HG02610 (cell line): ENCODE measurements around the gene GRB10.

Source experiments
- ATAC-seq: cut with Tn5 transposase; IDR thresholded peaks from one replicate; pipeline ENCODE4 v1.9.1; 2021; ENCODE audit warnings: mild to moderate bottlenecking, moderate library complexity; ENCODE audit not compliant: unreplicated experiment

The GRB10 gene

DNA sequence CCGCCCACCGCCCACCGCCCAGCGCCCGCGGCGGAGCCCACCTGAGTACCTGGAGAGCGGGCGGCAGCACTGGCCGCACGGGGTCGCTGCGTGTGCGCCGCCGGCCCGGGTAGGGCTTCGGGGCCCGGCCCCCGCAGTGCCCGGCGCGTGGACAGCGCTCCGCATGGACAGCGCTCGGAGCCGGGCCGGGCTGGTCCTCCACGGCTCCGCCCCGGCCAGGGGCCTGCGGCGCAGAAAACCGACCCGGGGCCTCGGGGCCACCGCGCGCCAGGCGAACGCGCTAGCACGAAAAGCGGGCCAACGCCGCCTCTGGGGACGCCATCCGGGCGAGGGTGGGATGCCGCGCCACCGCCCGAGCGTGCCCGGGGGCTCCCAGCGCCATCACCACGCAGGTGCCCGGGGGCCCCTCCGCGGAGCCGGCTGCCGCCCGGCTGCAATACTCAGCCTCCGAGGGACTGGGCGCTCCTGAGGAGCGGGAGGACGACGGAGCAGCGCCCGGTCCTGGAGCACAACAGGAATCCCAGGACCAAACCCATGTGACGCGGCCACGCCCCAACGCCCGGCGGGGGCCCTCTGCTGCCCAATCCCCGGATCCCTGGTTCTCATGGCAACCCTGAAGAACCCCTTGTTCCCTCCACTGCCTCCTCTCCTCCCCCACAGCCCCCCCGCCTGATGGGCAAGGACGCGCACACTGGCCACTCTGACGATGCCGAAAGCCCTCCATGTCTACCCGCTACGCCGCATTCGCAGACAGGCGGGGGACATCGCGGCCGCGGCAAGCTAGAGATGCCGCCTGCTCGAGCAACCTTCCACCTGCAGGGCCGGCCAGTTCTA is at the start of gene GRB10:
TSS of gene GRB10 (minus strand) at position 522 of the 834 bp plus-strand sequence. CDS start 50,574 bp downstream, outside the sequence.
- ATAC-seq, result no peak

DNA sequence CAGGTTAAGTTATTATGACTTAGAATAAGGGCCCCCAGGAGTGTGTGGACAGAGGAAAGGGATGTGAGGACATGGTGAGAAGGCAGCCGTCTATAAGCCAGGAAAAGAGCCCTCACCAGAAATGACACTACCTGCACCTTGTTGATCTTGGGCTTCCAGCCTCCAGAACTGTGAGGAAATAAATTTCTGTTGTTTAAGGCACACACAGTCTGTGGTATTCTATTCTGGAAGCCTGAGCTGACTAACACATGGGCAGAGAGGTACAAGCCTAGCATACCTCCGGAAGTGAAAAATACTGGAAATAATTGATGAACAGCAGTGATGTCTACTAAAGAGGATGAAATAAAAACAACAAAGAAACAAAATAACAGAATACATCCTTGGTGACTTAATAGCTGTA is 46.1 kb upstream of the GRB10 start:
- ATAC-seq, result no peak

DNA sequence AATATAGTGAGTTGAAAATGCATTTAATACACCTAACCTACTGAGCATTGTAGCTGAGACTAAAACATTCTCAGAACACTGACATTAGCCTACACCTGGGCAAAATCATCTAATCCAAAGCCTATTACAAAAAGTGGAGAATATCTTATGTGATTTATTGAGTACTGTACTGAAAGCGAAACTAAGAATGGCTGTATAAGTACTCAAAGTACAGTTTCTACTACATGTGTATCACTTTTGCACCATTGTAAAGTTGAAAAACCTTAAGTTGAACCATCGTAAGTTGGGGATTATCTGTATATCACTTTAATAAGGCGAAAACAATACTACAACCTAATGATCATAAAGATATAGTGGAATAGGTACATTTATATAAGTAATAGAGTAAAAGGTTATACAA is 45.4 kb upstream of the GRB10 start:
- ATAC-seq, result no peak

DNA sequence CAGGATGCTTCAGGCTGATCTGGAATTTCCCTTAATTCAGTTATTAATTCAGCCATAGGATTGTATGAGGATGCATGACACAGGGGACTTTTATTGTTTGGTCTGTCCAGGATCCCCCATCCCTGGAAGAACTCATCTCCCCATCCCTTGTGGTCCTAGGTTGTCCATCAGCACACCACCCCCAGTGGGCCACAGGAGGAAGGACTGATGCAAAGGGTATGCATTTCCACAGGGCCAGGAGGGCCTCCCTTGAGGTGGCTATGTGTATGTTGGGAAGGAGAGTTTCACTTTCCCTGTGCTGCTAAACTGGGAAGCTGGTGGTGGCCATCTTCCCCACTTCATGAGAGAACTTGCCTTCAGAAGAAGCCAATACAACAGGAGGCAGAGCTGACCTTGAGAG is 44.6 kb upstream of the GRB10 start:
- ATAC-seq, result no peak

DNA sequence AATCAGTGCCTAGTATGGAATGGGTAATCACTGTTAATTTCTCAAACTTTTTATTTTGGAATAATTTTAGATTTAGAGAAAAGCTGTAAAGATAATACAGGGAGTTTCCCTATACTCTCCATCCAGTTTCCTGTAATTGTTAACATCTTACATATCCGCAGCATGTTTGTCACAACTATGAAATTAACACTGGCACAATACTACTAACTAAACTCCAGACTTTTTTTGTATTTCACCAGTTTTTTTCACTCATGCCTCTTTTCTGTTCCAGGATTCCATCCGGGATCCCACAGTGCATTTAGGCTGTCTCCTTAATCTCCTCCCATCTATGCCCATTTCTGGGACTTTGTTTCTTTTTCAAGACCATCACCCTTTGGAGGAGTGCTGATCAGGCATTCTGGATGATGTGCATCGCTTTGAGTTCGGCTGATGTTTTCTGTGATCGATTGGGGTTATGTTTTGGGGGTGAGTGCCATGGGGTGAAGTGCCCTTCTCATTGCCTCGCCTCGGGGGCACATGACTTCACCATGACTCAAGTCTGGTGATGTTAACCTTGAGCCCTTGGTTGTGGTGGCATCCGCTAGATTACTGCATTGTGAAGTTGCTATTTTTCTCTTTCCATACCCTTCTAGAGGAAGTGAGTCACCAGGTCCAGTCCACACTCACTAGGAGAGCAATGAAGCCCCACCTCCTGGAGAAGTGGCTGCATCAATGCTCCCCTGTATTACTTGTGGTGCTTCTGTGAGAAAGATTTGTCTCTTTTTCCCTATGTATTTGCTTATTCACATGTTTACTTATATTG is 43.9 kb upstream of the GRB10 start:
- ATAC-seq, result no peak

DNA sequence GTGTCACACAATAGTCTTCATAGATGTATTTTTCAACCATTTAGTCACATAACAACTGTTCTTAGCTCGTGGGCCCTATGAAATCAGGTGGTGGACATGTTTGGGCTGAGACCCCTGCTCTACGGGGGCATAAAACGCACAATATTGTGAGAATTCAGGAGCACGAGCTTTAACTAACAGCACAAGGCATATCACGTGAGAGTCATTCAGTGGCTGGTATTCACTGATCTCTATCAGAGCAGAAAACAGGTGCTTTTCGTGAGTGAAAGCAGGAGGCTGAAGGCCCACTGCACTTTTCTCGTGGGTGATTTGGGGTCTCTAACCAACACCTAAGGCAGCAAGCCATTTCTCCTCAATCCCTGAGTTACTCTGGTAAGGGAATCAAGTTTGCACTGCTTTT is 42.8 kb upstream of the GRB10 start:
- ATAC-seq, result no peak

DNA sequence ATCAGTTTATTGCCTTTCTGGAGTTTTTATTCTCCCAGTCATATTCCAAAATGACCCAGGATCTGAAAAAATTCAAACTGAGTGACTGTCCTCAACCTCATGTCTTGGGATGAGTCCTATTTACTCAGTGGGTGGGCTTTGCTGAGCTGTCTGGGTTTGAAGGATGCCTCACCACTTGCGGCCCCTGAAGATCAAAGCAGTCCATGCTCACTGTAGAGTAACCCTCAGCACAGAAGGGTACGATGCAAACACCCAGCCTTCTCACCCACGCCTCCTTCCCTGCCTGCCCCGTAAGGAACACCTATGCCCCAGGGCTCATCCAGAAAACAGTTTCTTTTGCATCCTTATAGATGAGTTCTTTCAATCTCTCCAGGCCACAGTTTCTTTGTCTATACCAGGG is 42.2 kb upstream of the GRB10 start:
- ATAC-seq, result no peak

DNA sequence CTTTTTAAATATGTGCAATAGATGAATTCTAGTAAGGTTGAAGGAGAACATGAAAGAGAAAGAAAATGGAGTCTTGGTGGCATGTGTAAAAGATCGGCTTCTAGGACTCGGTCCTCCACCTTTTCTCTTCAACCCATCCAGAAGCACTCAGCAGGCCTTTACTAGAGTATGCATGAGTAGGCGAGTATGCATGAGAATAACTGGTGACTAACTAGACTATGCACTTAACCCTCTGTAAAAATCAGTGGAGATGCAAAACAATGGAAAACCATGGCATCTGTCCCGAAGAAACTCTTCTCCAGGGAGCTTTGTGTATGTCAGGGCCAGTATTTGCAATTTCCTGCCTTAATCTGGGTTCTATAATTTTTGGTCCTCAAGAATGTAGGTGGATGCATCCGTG is 40.0 kb upstream of the GRB10 start:
- no peak for ATAC-seq

DNA sequence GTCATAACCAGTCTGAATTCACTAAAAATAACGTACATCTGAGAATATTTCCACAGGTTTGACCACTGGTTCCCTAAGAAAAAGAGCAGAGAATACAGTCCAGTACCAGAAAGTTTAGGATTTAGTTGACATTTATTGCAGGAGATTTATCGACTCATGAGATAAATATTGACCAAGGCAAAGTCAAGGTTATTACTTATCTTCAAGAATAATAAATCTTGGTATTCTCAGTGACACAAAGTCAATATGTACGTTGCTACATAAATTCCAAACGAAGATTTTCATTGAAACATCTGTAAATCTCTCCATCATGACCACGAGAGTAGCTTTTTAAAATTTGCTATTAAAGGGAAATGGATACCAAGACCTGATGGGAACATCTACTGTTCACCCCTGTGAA is 39.4 kb upstream of the GRB10 start:
- ATAC-seq, result no peak

DNA sequence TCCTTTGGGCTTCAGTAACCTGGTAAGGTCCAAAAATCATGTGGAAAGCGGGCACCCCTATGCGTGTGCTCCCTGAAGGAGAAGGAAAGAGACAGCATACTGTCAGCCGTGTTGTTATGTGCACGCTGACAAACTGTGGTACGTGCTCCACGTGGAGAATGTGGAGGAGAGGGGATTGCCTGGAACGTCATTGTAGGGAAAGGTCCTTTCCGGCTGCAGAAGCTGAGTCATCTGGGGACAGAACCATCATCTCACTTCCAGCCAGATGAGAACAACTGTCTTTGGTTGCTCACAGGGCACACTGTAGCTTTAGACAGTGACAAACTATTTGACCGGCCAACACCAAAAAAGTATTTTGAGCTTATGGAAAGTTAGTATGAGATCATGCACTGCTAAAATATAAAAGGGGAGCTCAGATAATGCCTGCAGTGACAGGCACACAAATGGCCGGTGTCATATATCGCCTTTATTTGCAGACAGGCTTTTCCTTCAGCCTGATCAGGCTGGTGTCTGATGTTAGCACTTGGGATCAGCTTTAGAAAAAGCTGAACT is 38.8 kb upstream of the GRB10 start:
- ATAC-seq, result no peak

DNA sequence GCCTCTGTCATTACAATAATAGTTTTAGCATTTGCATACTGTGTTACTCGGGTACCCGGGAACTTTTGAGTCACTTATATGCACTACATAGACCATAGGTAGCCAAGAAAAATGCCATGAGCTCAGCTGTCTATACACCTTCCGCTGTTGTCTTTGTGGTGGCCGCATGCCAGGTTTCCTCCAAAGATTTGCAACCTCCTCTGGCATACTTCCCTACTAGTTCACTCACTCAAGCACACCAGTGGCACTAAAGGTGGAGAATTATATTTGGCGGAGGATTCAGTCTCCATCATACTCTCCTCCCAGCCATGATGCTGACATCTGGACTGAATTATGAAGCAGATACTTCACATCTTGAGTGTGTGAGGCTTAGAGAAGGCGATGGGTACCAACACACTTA is 35.6 kb upstream of the GRB10 start:
- no peak for ATAC-seq

DNA sequence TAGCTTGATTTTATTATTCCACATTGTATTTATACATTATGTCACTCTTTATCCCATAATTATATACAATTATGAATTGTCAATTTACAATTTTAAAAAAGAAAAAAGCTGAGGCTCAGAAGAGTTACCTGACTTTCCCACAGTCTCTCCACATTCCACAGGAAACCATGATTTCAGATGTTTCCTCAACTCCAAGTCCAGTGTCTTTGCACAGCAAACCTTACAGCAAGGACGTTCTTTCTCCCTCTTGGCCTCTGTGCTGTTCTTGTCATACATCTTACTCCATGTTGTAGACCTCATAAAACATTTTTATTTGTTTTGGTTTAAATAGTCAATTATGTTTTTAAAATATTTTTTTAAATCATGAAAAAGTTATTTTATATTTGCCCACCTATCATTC is 34.9 kb upstream of the GRB10 start:
- no peak for ATAC-seq

DNA sequence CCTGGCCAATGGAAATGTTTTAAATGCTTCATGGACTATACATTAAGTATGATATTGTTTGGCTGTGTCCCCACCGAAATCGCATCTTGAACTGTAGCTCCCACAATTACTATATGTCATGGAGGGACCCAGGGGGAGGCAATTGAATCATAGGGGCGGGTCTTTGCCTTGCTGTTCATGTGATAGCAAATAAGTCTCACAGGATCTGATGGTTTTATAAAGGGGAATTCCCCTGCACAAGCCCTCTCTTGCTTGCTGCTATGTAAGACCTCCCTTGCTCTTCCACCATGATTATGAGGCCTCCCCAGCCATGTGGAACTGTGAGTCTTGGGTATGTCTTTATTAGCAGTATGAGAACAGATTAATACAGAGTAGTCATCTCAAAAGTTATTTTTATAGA is 32.4 kb upstream of the GRB10 start:
- ATAC-seq, result no peak

DNA sequence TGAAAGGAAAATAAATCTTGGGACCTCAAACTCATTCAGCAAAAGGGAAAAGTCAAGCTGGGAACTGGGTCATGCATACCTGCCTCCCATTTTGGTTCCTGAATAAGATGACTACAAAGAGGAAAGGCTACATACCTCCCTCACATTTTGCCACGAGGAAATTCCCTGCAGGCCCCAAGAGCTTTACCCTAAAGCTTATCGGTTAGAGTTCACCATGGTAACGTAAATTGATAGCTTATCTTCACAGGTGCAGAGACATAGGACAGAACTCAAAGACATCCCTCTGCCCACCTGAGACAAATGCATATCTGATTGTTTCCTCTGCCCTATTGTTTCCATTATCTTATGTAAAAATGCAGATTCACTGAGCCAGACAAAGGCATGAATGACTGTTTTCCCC is 31.5 kb upstream of the GRB10 start:
- no peak for ATAC-seq

DNA sequence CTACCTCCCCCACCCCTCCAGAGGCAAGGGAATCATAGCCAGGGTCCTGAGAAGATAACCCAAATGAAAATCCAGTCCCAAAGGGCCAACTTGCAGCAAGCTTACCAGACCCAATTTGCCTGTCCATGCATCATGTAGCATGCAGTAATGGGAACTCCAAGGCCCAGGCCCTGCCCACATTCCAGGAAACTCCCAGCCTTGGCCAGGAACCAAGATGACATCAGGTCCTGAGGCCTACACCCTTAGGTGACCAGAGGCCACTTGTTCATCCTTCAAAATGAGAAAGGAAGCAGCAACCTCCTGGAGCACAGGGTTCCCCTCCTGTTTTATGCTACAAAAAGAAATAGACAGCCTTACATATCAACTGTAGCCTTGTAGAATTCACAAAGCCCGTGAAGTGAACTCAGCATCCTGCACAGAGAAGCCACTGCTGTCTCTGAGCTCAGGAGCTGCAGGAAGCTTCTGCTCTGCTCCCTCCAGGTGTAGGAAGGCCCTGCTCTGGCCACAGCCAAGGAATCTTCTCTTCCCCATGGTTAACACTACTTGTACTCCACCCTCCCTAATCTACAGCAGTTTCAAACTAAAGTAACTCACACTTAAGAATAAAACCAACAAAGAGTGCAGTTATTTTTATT is 30.3 kb upstream of the GRB10 start:
- no peak for ATAC-seq

DNA sequence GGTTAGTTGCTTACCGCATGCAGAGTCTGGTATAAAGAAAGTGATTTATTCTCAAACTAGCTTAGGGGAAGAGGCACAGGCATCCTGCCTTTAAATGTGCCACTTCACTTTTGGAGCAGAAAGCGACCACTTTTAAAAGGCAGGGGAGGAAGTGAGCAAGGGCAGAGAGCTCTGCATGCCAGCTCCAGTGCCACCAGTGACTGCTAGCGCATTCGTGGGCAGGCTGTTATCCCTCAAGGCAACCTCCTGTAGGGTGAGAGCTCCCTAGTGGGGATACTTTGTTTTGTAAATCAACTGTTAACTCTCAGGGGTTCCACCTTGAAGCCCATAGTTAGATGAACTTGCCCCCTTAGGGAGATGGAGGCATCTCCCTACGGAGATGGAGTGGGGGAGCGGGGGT is 29.4 kb upstream of the GRB10 start:
- no peak for ATAC-seq

DNA sequence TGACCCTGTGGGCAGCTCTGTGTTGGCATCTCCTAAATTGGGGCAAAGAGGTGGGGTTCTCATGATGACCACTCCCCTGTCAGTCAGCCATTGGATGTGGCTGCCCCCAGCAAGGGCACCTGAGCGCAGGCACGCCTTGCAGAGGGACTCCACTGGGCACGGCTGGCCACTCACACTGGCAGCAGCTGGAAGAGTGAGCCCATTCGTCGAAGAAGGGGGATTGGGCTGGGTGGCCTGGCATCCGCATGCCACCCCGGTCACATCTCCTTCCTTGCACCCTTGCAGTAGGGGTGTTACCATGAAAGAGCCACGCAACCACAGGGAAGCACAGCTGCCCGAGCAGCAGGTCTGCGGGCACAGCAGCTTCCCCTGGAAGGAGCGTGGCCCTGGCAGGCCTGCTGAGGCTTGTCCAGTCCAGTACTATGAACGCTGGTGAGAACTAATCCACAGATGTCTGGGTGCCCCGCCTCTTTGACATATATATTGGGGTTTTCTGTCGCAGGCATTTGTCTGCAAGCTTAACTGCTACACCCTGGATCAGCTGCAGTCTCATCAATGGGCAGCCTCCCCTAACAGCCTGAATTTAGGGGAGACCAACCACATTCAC is 25.7 kb upstream of the GRB10 start:
- no peak for ATAC-seq

DNA sequence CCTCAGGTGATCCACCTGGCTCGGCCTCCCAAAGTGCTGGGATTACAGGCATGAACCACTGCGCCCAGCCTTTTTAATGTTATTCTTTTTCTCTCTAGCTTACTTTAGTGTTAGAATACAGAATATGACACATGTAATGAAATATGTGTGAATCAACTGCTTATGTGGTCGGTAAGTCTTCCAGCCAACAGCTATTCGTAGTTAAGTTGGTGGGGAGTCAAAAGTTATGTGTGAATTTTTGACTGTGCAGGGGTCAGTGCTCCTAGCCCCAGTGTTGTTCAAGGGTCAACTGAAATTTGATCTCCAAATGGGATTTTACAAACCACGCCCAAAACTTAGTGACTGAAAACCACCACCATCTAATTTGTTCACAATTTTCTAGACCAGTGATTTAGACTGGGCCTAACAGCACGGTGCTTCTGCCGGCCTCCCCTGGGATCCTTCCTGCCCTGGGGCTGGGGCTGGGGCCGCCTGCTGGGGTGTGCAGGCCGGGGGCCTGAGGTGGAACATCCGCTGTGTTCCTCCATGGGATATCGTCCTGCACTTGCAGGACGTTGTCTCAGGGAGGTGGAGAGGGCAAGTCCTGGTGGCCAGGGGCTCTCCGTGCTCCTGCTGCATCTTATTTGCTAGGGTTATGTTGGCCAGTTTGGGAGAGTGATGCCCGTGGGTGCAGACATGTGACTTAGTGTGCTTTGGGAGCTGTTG is 24.5 kb upstream of the GRB10 start:
- ATAC-seq, result no peak

DNA sequence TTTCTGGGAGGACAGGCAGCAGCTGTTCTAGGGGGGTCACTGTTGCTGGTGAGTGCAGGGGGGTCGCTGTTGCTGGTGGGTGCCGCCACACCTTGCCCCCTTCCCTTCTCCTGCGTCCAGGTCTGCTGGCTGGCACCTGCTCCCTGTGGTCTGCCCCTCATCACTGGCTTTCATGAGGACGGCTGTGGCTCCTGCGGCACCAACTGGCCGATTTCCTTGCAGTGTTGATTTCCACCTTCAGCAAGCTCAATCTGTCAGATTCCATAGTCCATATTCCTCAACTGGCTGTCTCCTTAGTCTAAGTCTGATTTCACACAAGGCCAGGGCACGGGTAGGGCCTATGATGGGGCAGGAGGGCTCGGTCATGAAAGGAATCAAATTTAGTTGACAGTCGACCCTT is 23.4 kb upstream of the GRB10 start:
- ATAC-seq, result no peak

DNA sequence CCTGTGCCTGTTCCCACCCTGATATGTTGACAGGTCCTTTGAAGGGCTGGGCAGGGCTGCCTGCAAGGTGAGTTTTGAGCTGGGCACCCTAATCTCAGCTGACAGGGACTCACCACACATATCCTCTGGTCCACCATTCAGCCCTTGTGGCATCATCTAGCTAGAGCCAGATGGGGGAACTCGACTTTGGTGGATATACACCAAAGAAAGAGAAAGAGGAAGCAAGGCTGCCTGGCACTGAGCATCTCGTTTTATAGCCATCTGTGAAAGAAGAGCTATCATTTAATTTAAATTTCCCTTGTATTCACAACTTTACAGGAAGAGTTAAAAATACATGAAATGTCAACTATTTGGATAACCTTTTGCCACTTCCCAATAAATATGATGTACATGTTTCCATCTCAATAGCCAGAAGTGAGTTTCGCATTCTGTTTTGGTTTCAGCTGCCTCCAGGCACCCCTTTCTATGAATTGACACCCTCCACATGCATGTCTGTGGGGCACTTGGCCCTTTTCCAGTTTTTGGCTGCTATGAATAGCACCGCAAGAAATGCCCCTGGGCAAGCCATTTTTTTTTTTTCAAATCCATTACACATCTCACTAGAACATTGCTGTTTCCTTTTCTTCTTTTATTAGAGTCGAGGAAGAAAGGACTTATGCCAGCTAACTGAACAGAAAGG is 22.9 kb upstream of the GRB10 start:
- ATAC-seq, result no peak
